GM12878 (cell line): ENCODE results near the gene ESYT2. TPM values are rescaled to one million over a fixed set of nuclear protein-coding genes. Genes with fewer than 3 reads are reported as not detected.

Source experiments
- ATAC-seq: fragments of 200-7000 bp; cut with Tn5 transposase; 3 replicates; pipeline ENCODE4 v1.9.1; 2020; ENCODE audit warnings: mild to moderate bottlenecking, moderate library complexity
- BruUV-seq: library from RNA; stranded (reverse); fragments of 400-500 nt; replicated peaks from 2 replicates; lab custom pipeline; 2021; lab: Mats Ljungman, UMichigan
- CTCF ChIA-PET: fragments of 300-600 bp; sonication (Branson Sonifier 250); formaldehyde crosslinking; extraction: SDS; loops from one replicate; lab custom pipeline; 2021; ENCODE audit warnings: inconsistent platforms; lab: Yijun Ruan, JAX
- POLR2A ChIA-PET: fragments of 350-600 bp; formaldehyde crosslinking; extraction: SDS; loops from one replicate; lab custom pipeline; 2021; ENCODE audit warnings: inconsistent platforms; lab: Charles Lee
- RAD21 ChIA-PET: fragments of 300-600 bp; sonication (Branson Sonifier 250); formaldehyde crosslinking; loops from one replicate; lab custom pipeline; 2023; ENCODE audit warnings: antibody characterized with exemption; ENCODE audit not compliant: unreplicated experiment; lab: Charles Lee
- SMC1A ChIA-PET: fragments of 300-600 bp; sonication (Branson Sonifier 250); formaldehyde crosslinking; loops from one replicate; lab custom pipeline; 2023; ENCODE audit not compliant: unreplicated experiment, uncharacterized antibody; lab: Charles Lee
- DNase-seq: peaks from one replicate; pipeline ENCODE4 v3.0.0-alpha.2; 2011; ENCODE audit warnings: low read depth, low spot score
- FAIRE-seq: peaks from 3 replicates; lab custom pipeline; 2011; peaks lifted over from hg19 to GRCh38; lab: Jason Lieb, UNC
- H2AFZ ChIP-seq: 2 replicates; pipeline ENCODE4 v1.6.0; 2011; ENCODE audit warnings: low read depth, low read length, control low read depth; ENCODE audit not compliant: control insufficient read depth
- H3K27ac ChIP-seq: 2 replicates; pipeline ENCODE4 v1.5.1; 2011; ENCODE audit warnings: control low read depth; ENCODE audit not compliant: control insufficient read depth, insufficient read depth
- H3K27me3 ChIP-seq, 2 experiments: replicated peaks in 1 of 2; 2 replicates each; pipeline versions ENCODE4 v1.6.0 to v1.6.1; 2011; ENCODE audit warnings: low read length in 1 of 2; ENCODE audit not compliant: control insufficient read depth in 2 of 2, insufficient read depth in 2 of 2
- H3K36me3 ChIP-seq, 2 experiments: 2 replicates each; pipeline ENCODE4 v1.5.1; 2011; ENCODE audit warnings: low read length in 1 of 2; ENCODE audit not compliant: control insufficient read depth in 2 of 2, insufficient read depth in 2 of 2
- H3K4me1 ChIP-seq: 2 replicates; pipeline ENCODE4 v1.6.1; 2011; ENCODE audit warnings: mild to moderate bottlenecking, low read length, moderate library complexity, mixed read lengths; ENCODE audit not compliant: control insufficient read depth, insufficient read depth
- H3K4me2 ChIP-seq: 2 replicates; pipeline ENCODE4 v1.6.0; 2011; ENCODE audit warnings: control low read depth; ENCODE audit not compliant: control insufficient read depth, insufficient read depth
- H3K4me3 ChIP-seq: fragments of 200-600 bp; sonication (generic); 2 replicates; pipeline ENCODE4 v1.5.1; 2016
- H3K79me2 ChIP-seq: 2 replicates; pipeline ENCODE4 v1.6.0; 2011; ENCODE audit warnings: low read length; ENCODE audit not compliant: control insufficient read depth, insufficient read depth
- H3K9ac ChIP-seq: 2 replicates; pipeline ENCODE4 v1.8.0; 2011; ENCODE audit warnings: low read length, control low read depth, mixed read lengths; ENCODE audit not compliant: control insufficient read depth, insufficient read depth
- H3K9me3 ChIP-seq: replicated peaks from 3 replicates; pipeline ENCODE4 v1.5.1; 2011; ENCODE audit warnings: mild to moderate bottlenecking, low read length; ENCODE audit not compliant: control insufficient read depth, insufficient read depth
- H4K20me1 ChIP-seq: 2 replicates; pipeline ENCODE4 v1.6.0; 2011; ENCODE audit not compliant: control insufficient read depth, insufficient read depth
- CBFB ChIP-seq: IDR thresholded peaks from 2 replicates; pipeline ENCODE4 v1.6.1; 2016; ENCODE audit warnings: antibody characterized with exemption, low read depth
- CREB1 ChIP-seq: IDR thresholded peaks from 2 replicates; pipeline ENCODE4 v1.6.1; 2012; ENCODE audit warnings: low read depth, mild to moderate bottlenecking, inconsistent platforms
- MYC ChIP-seq: IDR thresholded peaks from 2 replicates; pipeline ENCODE4 v1.6.1; 2011; ENCODE audit warnings: mild to moderate bottlenecking, low read length, moderate library complexity, inconsistent platforms; ENCODE audit not compliant: insufficient read depth, insufficient replicate concordance, insufficient read length, severe bottlenecking
- RAD51 ChIP-seq: fragments of 450-650 bp; IDR thresholded peaks from 2 replicates; pipeline ENCODE4 v1.6.1; 2016; ENCODE audit warnings: moderate library complexity, mild to moderate bottlenecking, inconsistent platforms
- RUNX3 ChIP-seq: IDR thresholded peaks from 2 replicates; pipeline ENCODE4 v1.6.1; 2012; ENCODE audit warnings: low read length, inconsistent platforms
- YY1 ChIP-seq: IDR thresholded peaks from 2 replicates; pipeline ENCODE4 v1.6.1; 2011; ENCODE audit warnings: low read depth, mild to moderate bottlenecking, low read length
- WGBS: methylation state at CpG from one replicate; pipeline ENCODE4 v1.1.6; 2016; ENCODE audit warnings: low lambda C conversion rate; ENCODE audit not compliant: insufficient replicate concordance, insufficient coverage; ENCODE audit errors: missing lambda C conversion rate; 5-methylcytosine and 5-hydroxymethylcytosine counted together
- in situ Hi-C: fragments of 300-500 bp; cut with MboI; formaldehyde crosslinking; loops from 9 replicates; pipeline ENCODE4 v1.14.3; 2018; ENCODE audit warnings: mixed read lengths
- intact Hi-C: fragments of 100-400 bp; cut with micrococcal nuclease; formaldehyde crosslinking; loops from one replicate; pipeline ENCODE4 v1.14.2; 2022; ENCODE audit not compliant: unreplicated experiment
- polyA plus RNA-seq, 11 experiments: library from polyadenylated mRNA; depleted of rRNA in 4 of 11; unstranded in 6 of 11; stranded (reverse) in 5 of 11; fragments of >200 nt; fragmentation: Nextera tagmentation in 4 of 11; fragmentation: Illumina TruSeq in 1 of 11; extraction: Ambion mirVana in 4 of 11; extraction: Trizol in 1 of 11; gene quantifications; 1 replicate in 1 of 11; 2 replicates in 10 of 11; pipeline versions ENCODE4 v1.2.1 to v1.2.3, GENCODE V29; 2011 to 2016; ENCODE audit warnings: inconsistent platforms in 2 of 11, missing spikeins in 2 of 11, low read depth in 1 of 11
- total RNA-seq, 4 experiments: library from RNA; depleted of rRNA in 3 of 4; stranded (reverse); fragments of >200 nt in 3 of 4; fragmentation: Illumina TruSeq in 1 of 4; extraction: Trizol in 1 of 4; gene quantifications; 2 replicates each; pipeline versions ENCODE4 v1.2.1 to v1.2.3, GENCODE V29; 2013 to 2021

Gene ESYT2
- total and polyA plus RNA-seq, 10 of the 15 experiments (the other 5 are each of a cell fraction or from before 2014, with no cell fraction given), result 1.9 to 44.6 (median 21.4) TPM

GRCh38 chr7:158849442-158849767, 20.1 kb upstream of the ESYT2 start:
- Histone ChIP-seq H3K79me2 (no peaks in the 10 kb centered on the region), H3K4me2 (no peak overlapping the region), H3K36me3 (no peaks in the 10 kb centered on the region), H4K20me1 (no peaks in the 10 kb centered on the region), H3K27ac (no peak overlapping the region), H3K9me3 (no peaks in the 10 kb centered on the region; the same call in 1 of the 3 replicates), H3K27me3 (no peaks in the 10 kb centered on the region), H3K4me1 (no peaks in the 10 kb centered on the region), H2AFZ (no peak overlapping the region), H3K9ac (no peak overlapping the region), H3K4me3 (no peak overlapping the region)
- FAIRE-seq (no peak), DNase-seq (no peak), ATAC-seq (no peak)
- RAD21 ChIA-PET, result no interaction called here
- CTCF ChIA-PET, result no interaction called here
- TF ChIP-seq MYC, result no peak
- no peak for TF ChIP-seq RAD51
- no peak for TF ChIP-seq YY1
- TF ChIP-seq CREB1, result no peak
- in situ Hi-C loops (no loop called here), intact Hi-C loops (no loop called here)
- POLR2A ChIA-PET, result interaction anchor here (0.7 kb wide), 1 partner anchor 14 kb away, joined by 3 read pairs; no protein-coding TSS in a partner anchor
- no TSS peak for BruUV-seq
- SMC1A ChIA-PET, result interaction anchor here (0.7 to 1.8 kb wide), 4 partner anchors 11 to 40 kb away, joined by 3 to 6 read pairs (median 4); no protein-coding TSS in a partner anchor
- whole genome bisulfite sequencing, result 51% methylated on average over 5 of the region's 5 CpGs

GRCh38 chr7:158847451-158847866, 18.1 kb upstream of the ESYT2 start:
- in situ Hi-C loops (no loop called here), intact Hi-C loops (no loop called here)
- ChIA-PET SMC1A (interaction anchor here (1.0 to 2.9 kb wide), 3 partner anchors 8 to 12 kb away, joined by 3 to 13 read pairs (median 4); no protein-coding TSS in a partner anchor), CTCF (interaction anchor here (1.3 to 2.1 kb wide), 2 partner anchors 22 to 129 kb away, joined by 3 to 11 read pairs; no protein-coding TSS in a partner anchor), RAD21 (interaction anchor here (1.1 to 1.5 kb wide), 2 partner anchors 16 to 129 kb away, joined by 4 to 6 read pairs; no protein-coding TSS in a partner anchor), POLR2A (interaction anchor here (0.5 to 1.4 kb wide), 3 partner anchors 11 to 16 kb away, joined by 4 to 6 read pairs (median 4); no protein-coding TSS in a partner anchor)
- H3K27me3 ChIP-seq, result no peaks in the 10 kb centered on the region
- DNase-seq, result no peak
- H4K20me1 ChIP-seq, result no peaks in the 10 kb centered on the region
- H2AFZ ChIP-seq, result no peak overlapping the region; the same call in 1 of the 2 replicates
- H3K79me2 ChIP-seq, result no peaks in the 10 kb centered on the region
- H3K9ac ChIP-seq, result no peak overlapping the region
- TF ChIP-seq CBFB (no peak), RUNX3 (peak; percentile 48)
- H3K36me3 ChIP-seq, result no peaks in the 10 kb centered on the region
- no peak overlapping the region for H3K4me3 ChIP-seq
- FAIRE-seq, result no peak
- no TSS peak for BruUV-seq
- peak; percentile 45; the same call in 2 of the 3 replicates for ATAC-seq
- H3K4me2 ChIP-seq, result no peak overlapping the region
- no peak overlapping the region for H3K27ac ChIP-seq
- H3K9me3 ChIP-seq, result no peaks in the 10 kb centered on the region; the same call in 2 of the 3 replicates
- H3K4me1 ChIP-seq, result no peaks in the 10 kb centered on the region
- WGBS, result 56% methylated on average over 1 of the region's 1 CpG
